ENCODE data around the gene MAP1S.

MAP1S gene

GRCh38 chr19:17747205-17748098, 28.2 kb downstream of the MAP1S start:
- peak overlapping the region; percentile 85 for H2AFZ ChIP-seq (ENCODE audit: low read depth, low read length)

GRCh38 chr19:17748884-17749638, 29.8 kb downstream of the MAP1S start:
- Histone ChIP-seq H3K9ac (ENCODE audit: low read depth, low read length) (peak overlapping the region; percentile 67), H4K20me1 (ENCODE audit: insufficient read depth, low read length) (peaks cover 7% of the 10 kb centered on the region; the same call in 1 of the 2 replicates), H3K9me3 (ENCODE audit: insufficient read depth, low read length, severe bottlenecking) (no peaks in the 10 kb centered on the region), H3K4me2 (ENCODE audit: insufficient read depth, low read length) (peak overlapping the region; percentile 71), H3K4me3 (ENCODE audit: low read depth in 1 of 2, low read length in 2 of 2) (peak overlapping the region in 1 of 2 experiments; percentile 95; a peak in 2 of 4 replicates), H3K36me3 (ENCODE audit: insufficient read depth, low read length) (peaks cover 15% of the 10 kb centered on the region), H3K27me3 (ENCODE audit: insufficient read depth, low read length, poor library complexity) (no peaks in the 10 kb centered on the region), H3K27ac (ENCODE audit: low read length) (peak overlapping the region; percentile 87), H3K79me2 (ENCODE audit: insufficient read depth, low read length) (peaks cover 62% of the 10 kb centered on the region), H2AFZ (ENCODE audit: low read depth, low read length) (no peak overlapping the region), H3K4me1 (ENCODE audit: insufficient read depth, low read length) (peaks cover 60% of the 10 kb centered on the region)
- TF ChIP-seq EZH2 (IDR thresholded peaks at IDR 0.05; ENCODE audit: borderline replicate concordance, low read depth, low read length, severe bottlenecking) (no peak), CTCF (IDR thresholded peaks at IDR 0.05; ENCODE audit: borderline replicate concordance, extremely low read depth, low read length, poor library complexity, severe bottlenecking) (no peak)
- ATAC-seq (ENCODE audit: insufficient read depth, low read depth) (no peak), DNase-seq (no peak)

More at GRCh38 chr19:17747205-17748098, 28.2 kb downstream of the MAP1S start:
- no peaks in the 10 kb centered on the region for H3K9me3 ChIP-seq (ENCODE audit: insufficient read depth, low read length, severe bottlenecking)
- H3K36me3 ChIP-seq (ENCODE audit: insufficient read depth, low read length), result peaks cover 4% of the 10 kb centered on the region; the same call in 1 of the 2 replicates
- peak; percentile 96 for DNase-seq
- peak overlapping the region; percentile 87 for H3K27ac ChIP-seq (ENCODE audit: low read length)
- no peaks in the 10 kb centered on the region for H3K27me3 ChIP-seq (ENCODE audit: insufficient read depth, low read length, poor library complexity)
- H3K79me2 ChIP-seq (ENCODE audit: insufficient read depth, low read length), result peaks cover 48% of the 10 kb centered on the region
- no peaks in the 10 kb centered on the region for H4K20me1 ChIP-seq (ENCODE audit: insufficient read depth, low read length)
- peak overlapping the region; percentile 71 for H3K4me2 ChIP-seq (ENCODE audit: insufficient read depth, low read length)
- peak overlapping the region; percentile 73 to 95; a peak in 3 of 4 replicates for H3K4me3 ChIP-seq (ENCODE audit: low read depth in 1 of 2, low read length in 2 of 2)
- peak; percentile 88 for ATAC-seq (ENCODE audit: insufficient read depth, low read depth)
- H3K4me1 ChIP-seq (ENCODE audit: insufficient read depth, low read length), result peaks cover 52% of the 10 kb centered on the region
- TF ChIP-seq EZH2 (IDR thresholded peaks at IDR 0.05; ENCODE audit: borderline replicate concordance, low read depth, low read length, severe bottlenecking) (no peak), CTCF (IDR thresholded peaks at IDR 0.05; ENCODE audit: borderline replicate concordance, extremely low read depth, low read length, poor library complexity, severe bottlenecking) (no peak)
- H3K9ac ChIP-seq (ENCODE audit: low read depth, low read length), result peak overlapping the region; percentile 67

GRCh38 chr19:17749912-17750317, 30.6 kb downstream of the MAP1S start:
- no peaks in the 10 kb centered on the region for H3K27me3 ChIP-seq (ENCODE audit: insufficient read depth, low read length, poor library complexity)
- ATAC-seq (ENCODE audit: insufficient read depth, low read depth) (no peak), DNase-seq (peak; percentile 18)
- H3K4me2 ChIP-seq (ENCODE audit: insufficient read depth, low read length), result peak overlapping the region; percentile 71
- TF ChIP-seq CTCF (IDR thresholded peaks at IDR 0.05; ENCODE audit: borderline replicate concordance, extremely low read depth, low read length, poor library complexity, severe bottlenecking) (no peak), EZH2 (IDR thresholded peaks at IDR 0.05; ENCODE audit: borderline replicate concordance, low read depth, low read length, severe bottlenecking) (no peak)
- H3K4me1 ChIP-seq (ENCODE audit: insufficient read depth, low read length), result peaks cover 62% of the 10 kb centered on the region
- peaks cover 70% of the 10 kb centered on the region for H3K79me2 ChIP-seq (ENCODE audit: insufficient read depth, low read length)
- no peaks in the 10 kb centered on the region for H3K9me3 ChIP-seq (ENCODE audit: insufficient read depth, low read length, severe bottlenecking)
- H2AFZ ChIP-seq (ENCODE audit: low read depth, low read length), result no peak overlapping the region
- H3K27ac ChIP-seq (ENCODE audit: low read length), result peak overlapping the region; percentile 87
- peak overlapping the region; percentile 67; the same call in 1 of the 2 replicates for H3K9ac ChIP-seq (ENCODE audit: low read depth, low read length)
- H4K20me1 ChIP-seq (ENCODE audit: insufficient read depth, low read length), result peaks cover 11% of the 10 kb centered on the region; the same call in 1 of the 2 replicates
- H3K4me3 ChIP-seq (ENCODE audit: low read depth in 1 of 2, low read length in 2 of 2), result peak overlapping the region in 1 of 2 experiments; percentile 38; a peak in 2 of 4 replicates
- peaks cover 23% of the 10 kb centered on the region for H3K36me3 ChIP-seq (ENCODE audit: insufficient read depth, low read length)

All from DND-41 (cell line).